ENCODE measurements around the gene DDAH1. TPM values are rescaled to one million over a fixed set of nuclear protein-coding genes. Genes with fewer than 3 reads are reported as not detected.

DDAH1 gene
- total and polyA plus RNA-seq, 2 donors (not counting 3 experiments of a cell fraction or from before 2014, with no cell fraction given) = 44.0 to 75.2 TPM

DNA sequence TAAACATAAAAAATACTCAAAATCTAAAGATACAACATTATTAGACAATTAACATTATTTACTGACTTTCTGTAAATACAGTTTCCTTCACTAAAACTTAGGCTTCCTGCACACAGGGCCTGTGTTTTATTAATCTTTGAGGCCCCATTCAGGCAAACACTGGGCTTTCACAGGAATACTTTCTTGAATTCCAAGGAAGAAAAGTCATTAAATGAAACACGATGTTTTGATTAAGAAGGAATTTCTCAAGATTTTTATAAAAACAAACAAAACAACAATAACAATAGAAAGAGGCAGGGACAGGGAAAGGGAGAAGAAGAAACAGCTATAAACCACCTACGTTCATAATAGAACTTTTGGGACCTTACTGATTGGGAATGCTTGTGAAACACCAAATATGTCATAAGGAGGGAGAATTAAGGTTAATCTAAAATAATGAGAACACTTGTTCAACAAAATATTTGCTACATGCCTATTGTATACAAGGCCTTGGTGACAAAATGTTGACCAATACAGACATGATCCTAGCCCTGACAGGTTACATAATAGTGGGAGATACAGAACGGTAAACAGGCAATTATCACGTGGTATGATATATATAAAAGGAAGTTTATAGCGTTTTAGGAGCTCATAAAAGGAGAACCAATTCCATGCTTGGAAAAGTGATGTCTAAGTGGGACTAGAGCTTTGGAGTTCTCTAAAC is 3.6 kb downstream of the DDAH1 start:
- no TSS peak for BruUV-seq (replicated peaks)
- dilution Hi-C loops (cut with MboI; ENCODE audit: extremely low pct_ligation_motif_present, low sequenced_read_pairs) (no loop called here), intact Hi-C loops (cut with micrococcal nuclease) (loop anchor here (5.0 kb wide), 1 partner anchor 231 kb away; no protein-coding TSS in a partner anchor)
- TF ChIP-seq EZH2 (IDR thresholded peaks at IDR 0.05; ENCODE audit: borderline replicate concordance, low read depth, low read length, severe bottlenecking) = no peak
- TF ChIP-seq, protein P1, sequence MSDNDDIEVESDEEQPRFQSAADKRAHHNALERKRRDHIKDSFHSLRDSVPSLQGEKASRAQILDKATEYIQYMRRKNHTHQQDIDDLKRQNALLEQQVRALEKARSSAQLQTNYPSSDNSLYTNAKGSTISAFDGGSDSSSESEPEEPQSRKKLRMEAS (IDR thresholded peaks at IDR 0.05; ENCODE audit: insufficient read depth, insufficient read length) = no peak
- TF ChIP-seq POLR2AphosphoS5 (IDR thresholded peaks at IDR 0.05; ENCODE audit: insufficient read depth, low read depth, low read length) = no peak
- no peak for TF ChIP-seq POLR2A (IDR thresholded peaks at IDR 0.05; ENCODE audit: low read depth, low read length)
- TF ChIP-seq, protein P2, sequence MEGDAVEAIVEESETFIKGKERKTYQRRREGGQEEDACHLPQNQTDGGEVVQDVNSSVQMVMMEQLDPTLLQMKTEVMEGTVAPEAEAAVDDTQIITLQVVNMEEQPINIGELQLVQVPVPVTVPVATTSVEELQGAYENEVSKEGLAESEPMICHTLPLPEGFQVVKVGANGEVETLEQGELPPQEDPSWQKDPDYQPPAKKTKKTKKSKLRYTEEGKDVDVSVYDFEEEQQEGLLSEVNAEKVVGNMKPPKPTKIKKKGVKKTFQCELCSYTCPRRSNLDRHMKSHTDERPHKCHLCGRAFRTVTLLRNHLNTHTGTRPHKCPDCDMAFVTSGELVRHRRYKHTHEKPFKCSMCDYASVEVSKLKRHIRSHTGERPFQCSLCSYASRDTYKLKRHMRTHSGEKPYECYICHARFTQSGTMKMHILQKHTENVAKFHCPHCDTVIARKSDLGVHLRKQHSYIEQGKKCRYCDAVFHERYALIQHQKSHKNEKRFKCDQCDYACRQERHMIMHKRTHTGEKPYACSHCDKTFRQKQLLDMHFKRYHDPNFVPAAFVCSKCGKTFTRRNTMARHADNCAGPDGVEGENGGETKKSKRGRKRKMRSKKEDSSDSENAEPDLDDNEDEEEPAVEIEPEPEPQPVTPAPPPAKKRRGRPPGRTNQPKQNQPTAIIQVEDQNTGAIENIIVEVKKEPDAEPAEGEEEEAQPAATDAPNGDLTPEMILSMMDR (IDR thresholded peaks at IDR 0.05; ENCODE audit: extremely low read depth in 1 of 2, insufficient read depth in 1 of 2, low read depth in 1 of 2, low read length in 2 of 2) = no peak
- TF ChIP-seq GATA2 (IDR thresholded peaks at IDR 0.05; ENCODE audit: insufficient read depth, insufficient read length, low read depth, low read length) = no peak
- TF ChIP-seq JUN (IDR thresholded peaks at IDR 0.05; ENCODE audit: borderline replicate concordance, insufficient read depth, insufficient read length, low read depth) = no peak
- no peak for TF ChIP-seq FOS (IDR thresholded peaks at IDR 0.05; ENCODE audit: borderline replicate concordance, insufficient read depth, low read length)
- TF ChIP-seq MYC (IDR thresholded peaks at IDR 0.05; ENCODE audit: low read depth, low read length) = no peak
- peaks cover 43% of the 10 kb centered on the region for H3K4me1 ChIP-seq (ENCODE audit: control insufficient read depth, extremely low read depth, insufficient read depth, low read length)
- no peaks in the 10 kb centered on the region for H3K36me3 ChIP-seq (ENCODE audit: control insufficient read depth in 2 of 2, extremely low read depth in 1 of 2, insufficient read depth in 2 of 2, low read length in 2 of 2)
- no peaks in the 10 kb centered on the region for H3K9me3 ChIP-seq (replicated peaks; ENCODE audit: control insufficient read depth, insufficient read depth, low read length)
- FAIRE-seq (no peak), DNase-seq (ENCODE audit: low read depth, low spot score) (no peak)
- H3K9ac ChIP-seq (replicated peaks; ENCODE audit: extremely low read depth, insufficient read depth, low read length) = no peak overlapping the region
- no peaks in the 10 kb centered on the region for H4K20me1 ChIP-seq (replicated peaks; ENCODE audit: control insufficient read depth, extremely low read depth, insufficient read depth, low read length)
- H3K27ac ChIP-seq (ENCODE audit: insufficient read depth, low read depth, low read length) = no peak overlapping the region
- peak overlapping the region; percentile 96 for H3K4me2 ChIP-seq (ENCODE audit: insufficient read depth, low read length)
- ChIA-PET CTCF (interaction anchor here (0.6 to 7.2 kb wide), 6 partner anchors 8 to 231 kb away, joined by 3 to 48 read pairs (median 11); no protein-coding TSS in a partner anchor), POLR2A (interaction anchor here (0.5 to 2.7 kb wide), 6 partner anchors 13 to 140 kb away, joined by 3 to 15 read pairs (median 4); partner anchors contain the start of gene CCN1)
- H3K4me3 ChIP-seq (replicated peaks in 1 of 3; ENCODE audit: insufficient read depth in 1 of 3, low read depth in 1 of 3, low read length in 3 of 3) = no peak overlapping the region
- no peak overlapping the region for H2AFZ ChIP-seq (ENCODE audit: low read depth, low read length)
- no peaks in the 10 kb centered on the region for H3K27me3 ChIP-seq (ENCODE audit: control insufficient read depth in 2 of 2, insufficient read depth in 2 of 2, low read length in 2 of 2)
- H3K9me1 ChIP-seq (replicated peaks; ENCODE audit: control insufficient read depth, extremely low read depth, insufficient read depth, low read length) = no peaks in the 10 kb centered on the region
- H3K79me2 ChIP-seq (ENCODE audit: control insufficient read depth, insufficient read depth, low read length) = peaks cover 94% of the 10 kb centered on the region
